ENCODE data around the gene GPANK1. TPM values are rescaled to one million over a fixed set of nuclear protein-coding genes. Genes with fewer than 3 reads are reported as not detected.

The GPANK1 gene
- total and polyA plus RNA-seq, 9 of the 15 experiments (the other 6 are each of a cell fraction or from before 2014, with no cell fraction given) = 32.2 to 111 (median 46.3) TPM

GRCh38 chr6:31657406-31658157 lies 7.2 kb downstream of the GPANK1 start (continued):
- TF ChIP-seq, protein P1, sequence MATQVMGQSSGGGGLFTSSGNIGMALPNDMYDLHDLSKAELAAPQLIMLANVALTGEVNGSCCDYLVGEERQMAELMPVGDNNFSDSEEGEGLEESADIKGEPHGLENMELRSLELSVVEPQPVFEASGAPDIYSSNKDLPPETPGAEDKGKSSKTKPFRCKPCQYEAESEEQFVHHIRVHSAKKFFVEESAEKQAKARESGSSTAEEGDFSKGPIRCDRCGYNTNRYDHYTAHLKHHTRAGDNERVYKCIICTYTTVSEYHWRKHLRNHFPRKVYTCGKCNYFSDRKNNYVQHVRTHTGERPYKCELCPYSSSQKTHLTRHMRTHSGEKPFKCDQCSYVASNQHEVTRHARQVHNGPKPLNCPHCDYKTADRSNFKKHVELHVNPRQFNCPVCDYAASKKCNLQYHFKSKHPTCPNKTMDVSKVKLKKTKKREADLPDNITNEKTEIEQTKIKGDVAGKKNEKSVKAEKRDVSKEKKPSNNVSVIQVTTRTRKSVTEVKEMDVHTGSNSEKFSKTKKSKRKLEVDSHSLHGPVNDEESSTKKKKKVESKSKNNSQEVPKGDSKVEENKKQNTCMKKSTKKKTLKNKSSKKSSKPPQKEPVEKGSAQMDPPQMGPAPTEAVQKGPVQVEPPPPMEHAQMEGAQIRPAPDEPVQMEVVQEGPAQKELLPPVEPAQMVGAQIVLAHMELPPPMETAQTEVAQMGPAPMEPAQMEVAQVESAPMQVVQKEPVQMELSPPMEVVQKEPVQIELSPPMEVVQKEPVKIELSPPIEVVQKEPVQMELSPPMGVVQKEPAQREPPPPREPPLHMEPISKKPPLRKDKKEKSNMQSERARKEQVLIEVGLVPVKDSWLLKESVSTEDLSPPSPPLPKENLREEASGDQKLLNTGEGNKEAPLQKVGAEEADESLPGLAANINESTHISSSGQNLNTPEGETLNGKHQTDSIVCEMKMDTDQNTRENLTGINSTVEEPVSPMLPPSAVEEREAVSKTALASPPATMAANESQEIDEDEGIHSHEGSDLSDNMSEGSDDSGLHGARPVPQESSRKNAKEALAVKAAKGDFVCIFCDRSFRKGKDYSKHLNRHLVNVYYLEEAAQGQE (IDR thresholded peaks at IDR 0.05; ENCODE audit: borderline replicate concordance) = peak; percentile 60
- TF ChIP-seq, protein P1 (CRISPR knock-in tag; IDR thresholded peaks at IDR 0.05; ENCODE audit: low read depth) = no peak
- TF ChIP-seq, protein P2, sequence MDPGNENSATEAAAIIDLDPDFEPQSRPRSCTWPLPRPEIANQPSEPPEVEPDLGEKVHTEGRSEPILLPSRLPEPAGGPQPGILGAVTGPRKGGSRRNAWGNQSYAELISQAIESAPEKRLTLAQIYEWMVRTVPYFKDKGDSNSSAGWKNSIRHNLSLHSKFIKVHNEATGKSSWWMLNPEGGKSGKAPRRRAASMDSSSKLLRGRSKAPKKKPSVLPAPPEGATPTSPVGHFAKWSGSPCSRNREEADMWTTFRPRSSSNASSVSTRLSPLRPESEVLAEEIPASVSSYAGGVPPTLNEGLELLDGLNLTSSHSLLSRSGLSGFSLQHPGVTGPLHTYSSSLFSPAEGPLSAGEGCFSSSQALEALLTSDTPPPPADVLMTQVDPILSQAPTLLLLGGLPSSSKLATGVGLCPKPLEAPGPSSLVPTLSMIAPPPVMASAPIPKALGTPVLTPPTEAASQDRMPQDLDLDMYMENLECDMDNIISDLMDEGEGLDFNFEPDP (CRISPR knock-in tag; IDR thresholded peaks at IDR 0.05) = no peak
- TF ChIP-seq KDM5B (IDR thresholded peaks at IDR 0.05; ENCODE audit: insufficient replicate concordance, low read depth, low read length) = no peak
- no peak for TF ChIP-seq CLOCK (CRISPR knock-in tag; IDR thresholded peaks at IDR 0.05; ENCODE audit: borderline replicate concordance)
- TF ChIP-seq ZNF740 (CRISPR knock-in tag; IDR thresholded peaks at IDR 0.05) = 0 out of 2 replicates have a peak, but pooled peaks have one; percentile 43
- TF ChIP-seq ZNF740 (tag; IDR thresholded peaks at IDR 0.05) = no peak
- peak; percentile 41; the same call in 1 of the 2 replicates for TF ChIP-seq JUND (IDR thresholded peaks at IDR 0.05; ENCODE audit: borderline replicate concordance, low read depth, low read length)
- no peak for TF ChIP-seq JUND (tag; IDR thresholded peaks at IDR 0.05; ENCODE audit: borderline replicate concordance, low read depth, low read length)
- TF ChIP-seq XRCC4 (IDR thresholded peaks at IDR 0.05; ENCODE audit: extremely low read depth, insufficient read depth, insufficient read length) = no peak
- no peak for TF ChIP-seq IFI16 (CRISPR knock-in tag; IDR thresholded peaks at IDR 0.05)
- no peak for TF ChIP-seq ZNF436 (CRISPR knock-in tag; IDR thresholded peaks at IDR 0.05)
- no peak for TF ChIP-seq GTF2F1 (IDR thresholded peaks at IDR 0.05; ENCODE audit: low read depth, low read length)
- TF ChIP-seq ZNF431 (CRISPR knock-in tag; IDR thresholded peaks at IDR 0.05) = peak; percentile 42; the same call in 1 of the 2 replicates
